Gastroesophageal sphincter (tissue), 4 donors: ENCODE measurements around the gene RPL10. TPM values are rescaled to one million over a fixed set of nuclear protein-coding genes. Genes with fewer than 3 reads are reported as not detected.
"Not testable (repeated sequence)": the region's sequence is repeated elsewhere in the genome, so short reads cannot be mapped to it uniquely, and the experiment has no call there.

Experiments used
- ATAC-seq: fragments of 150-250 bp; one replicate; pipeline ENCODE4 v1.9.1; 2016; ENCODE audit warnings: mild to moderate bottlenecking, moderate library complexity
- H3K27ac ChIP-seq, 4 donors: fragments of 200-600 bp; sonication (generic) in 3 of 4; 1 replicate in 3 of 4; 2 replicates in 1 of 4; pipeline ENCODE4 v1.5.1; 2016 to 2019
- H3K27me3 ChIP-seq: fragments of 200-600 bp; sonication (generic); one replicate; pipeline ENCODE4 v1.5.1; 2019
- H3K36me3 ChIP-seq, 2 donors: fragments of 200-600 bp; sonication (generic); one replicate each; pipeline ENCODE4 v1.5.1; 2019; ENCODE audit warnings: control low read depth in 1 of 2
- H3K4me1 ChIP-seq, 3 donors: fragments of 200-600 bp; sonication (generic); 1 replicate in 2 of 3; 2 replicates in 1 of 3; pipeline ENCODE4 v1.5.1; 2016 to 2019; ENCODE audit warnings: control low read depth in 2 of 3
- H3K4me3 ChIP-seq, 2 donors: fragments of 200-600 bp; sonication (generic); one replicate each; pipeline ENCODE4 v1.5.1; 2019; ENCODE audit warnings: mild to moderate bottlenecking in 1 of 2, moderate library complexity in 1 of 2
- H3K9me3 ChIP-seq, 3 donors: fragments of 200-600 bp; sonication (generic); one replicate each; pipeline ENCODE4 v1.5.1; 2017 to 2019; ENCODE audit warnings: control low read depth in 2 of 3
- EP300 ChIP-seq: sonication (generic); formaldehyde crosslinking; IDR thresholded peaks from one replicate; pipeline ENCODE4 v1.6.1; 2017; ENCODE audit warnings: antibody characterized with exemption, mild to moderate bottlenecking
- POLR2A ChIP-seq, 2 donors: fragments of 450-650 bp; IDR thresholded peaks; one replicate each; pipeline ENCODE4 v1.6.1; 2017; ENCODE audit warnings: antibody characterized with exemption in 2 of 2, mild to moderate bottlenecking in 2 of 2, moderate library complexity in 1 of 2
- POLR2AphosphoS5 ChIP-seq: sonication (generic); formaldehyde crosslinking; IDR thresholded peaks from one replicate; pipeline ENCODE4 v1.6.1; 2017; ENCODE audit warnings: antibody characterized with exemption
- WGBS, 2 donors: methylation state at CpG; one replicate each; pipeline ENCODE4 v1.1.5; 2018; ENCODE audit warnings: low coverage in 1 of 2; 5-methylcytosine and 5-hydroxymethylcytosine counted together
- total RNA-seq, 4 donors: library from RNA; depleted of rRNA; stranded (reverse); fragments of >200 nt; gene quantifications; one replicate each; pipeline ENCODE4 v1.1.0, GENCODE V29; 2016
- TF ChIP-seq, protein P1 (sequence below), 4 experiments: fragments of 200-600 bp in 2 of 4; fragments of 450-650 bp in 2 of 4; sonication (generic) in 1 of 4; IDR thresholded peaks; one replicate each; pipeline ENCODE4 v1.5.1; 2017 to 2019; ENCODE audit warnings: antibody characterized with exemption in 4 of 4, mild to moderate bottlenecking in 2 of 4, moderate library complexity in 2 of 4

RPL10 gene
- total RNA-seq, 4 donors from 2014 or later: 3,970 to 7,427 (median 5,392) TPM

DNA sequence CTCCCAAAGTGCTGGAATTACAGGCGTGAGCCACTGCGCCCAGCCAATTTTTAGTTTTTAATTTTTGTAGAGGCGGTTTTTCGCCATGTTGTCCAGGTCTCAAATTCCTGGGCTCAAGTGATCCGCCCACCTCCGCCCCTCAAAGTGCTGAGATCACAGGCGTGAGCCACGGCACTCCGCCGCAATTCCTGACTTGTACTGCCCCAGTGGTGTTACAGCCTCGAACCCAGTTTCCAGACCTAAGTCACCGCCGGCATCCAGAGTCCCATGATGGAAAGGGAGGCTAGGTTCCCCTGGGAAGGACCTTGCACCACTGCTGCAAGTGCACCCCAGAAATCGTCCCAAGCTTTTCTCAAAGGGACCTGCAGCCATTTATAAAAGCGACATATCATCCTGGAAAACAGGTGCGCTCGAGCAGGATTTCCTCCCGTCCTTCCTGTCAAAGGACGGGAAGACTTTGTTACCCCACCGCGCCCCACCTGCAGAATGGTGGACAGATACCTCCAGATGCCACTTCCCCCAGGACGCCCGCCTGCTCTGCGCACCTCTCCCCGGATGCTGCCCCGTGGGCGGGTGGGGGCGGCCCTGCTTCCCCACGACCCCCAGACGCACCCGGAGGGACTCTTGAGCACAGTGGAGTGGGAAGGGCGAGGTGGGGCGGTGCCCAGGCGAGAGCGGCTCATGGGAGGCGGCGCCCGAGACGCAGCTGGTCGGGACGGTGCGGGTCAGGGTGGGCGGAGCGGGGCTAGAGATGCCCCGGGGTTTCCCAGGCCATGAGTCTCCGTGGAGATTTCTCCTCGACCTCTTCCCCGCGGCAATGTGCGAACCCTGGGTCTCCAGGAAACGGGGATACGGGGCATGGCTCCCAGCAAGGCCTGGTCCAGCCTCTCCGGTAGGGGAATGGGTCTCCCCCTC lies 947 bp upstream of the RPL10 start:
- H3K27me3 ChIP-seq: no peaks in the 10 kb centered on the region
- peaks cover 0 to 25% of the 10 kb centered on the region in 2 donors for H3K36me3 ChIP-seq
- peak overlapping the region; percentile 73 to 97 for H3K4me3 ChIP-seq
- peak; percentile 78 for ATAC-seq
- H3K4me1 ChIP-seq: peaks cover 0 to 40% (median 4%) of the 10 kb centered on the region in 3 donors
- 52% methylated on average over 8 of the region's 53 CpGs; no CpG with 5 or more reads in 1 of the 2 donors for WGBS, 2 donors
- peak; percentile 38 to 55 for TF ChIP-seq POLR2A (IDR thresholded peaks at IDR 0.05)
- no peak for TF ChIP-seq EP300
- TF ChIP-seq POLR2AphosphoS5: peak; percentile 13
- H3K27ac ChIP-seq: peak overlapping the region; percentile 92 to 100 (median 96)
- no peaks in the 10 kb centered on the region for H3K9me3 ChIP-seq

DNA sequence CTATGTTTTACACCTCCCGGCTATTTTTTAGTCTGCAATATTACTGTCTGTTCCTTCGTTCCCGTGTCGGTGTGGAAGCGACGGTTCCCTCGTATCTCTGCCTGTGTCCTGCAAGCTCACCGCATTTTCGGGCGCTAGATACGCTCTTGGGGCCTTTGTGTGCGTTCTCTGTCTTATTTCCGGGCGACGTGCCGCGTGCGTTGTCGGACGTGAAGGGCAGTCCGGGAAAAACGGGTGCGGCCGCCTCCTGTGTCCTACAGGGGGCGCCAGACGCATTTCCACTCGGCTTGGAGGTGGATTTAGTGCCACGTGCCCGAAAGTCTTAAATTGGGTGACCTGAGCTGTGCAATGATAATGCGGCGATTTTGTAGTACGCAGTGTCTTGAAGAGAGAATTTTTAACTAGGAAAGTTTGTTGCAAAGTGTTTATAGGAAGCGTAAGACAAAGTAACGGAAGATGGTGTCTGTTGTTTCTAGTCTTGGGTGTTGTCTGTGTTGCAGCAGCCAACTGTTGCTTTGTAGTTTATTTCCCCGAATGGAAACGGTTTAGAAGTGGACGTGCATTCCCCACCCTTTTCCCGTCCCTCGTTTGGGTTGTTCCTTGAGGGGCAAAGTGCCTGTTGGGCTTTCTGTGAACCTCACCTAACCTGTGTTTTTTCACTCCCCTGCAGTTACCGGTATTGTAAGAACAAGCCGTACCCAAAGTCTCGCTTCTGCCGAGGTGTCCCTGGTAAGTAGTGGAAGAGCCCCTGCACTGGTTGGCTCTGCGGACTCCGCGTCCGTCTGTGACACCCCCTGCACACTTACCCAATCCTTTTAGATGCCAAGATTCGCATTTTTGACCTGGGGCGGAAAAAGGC lies 720 bp downstream of the RPL10 start:
- ATAC-seq: peak; percentile 63
- no peaks in the 10 kb centered on the region for H3K9me3 ChIP-seq
- H3K27ac ChIP-seq: peak overlapping the region; percentile 92 to 100 (median 96)
- no peaks in the 10 kb centered on the region for H3K27me3 ChIP-seq
- no peak for TF ChIP-seq POLR2A (IDR thresholded peaks at IDR 0.05)
- TF ChIP-seq, protein P1, sequence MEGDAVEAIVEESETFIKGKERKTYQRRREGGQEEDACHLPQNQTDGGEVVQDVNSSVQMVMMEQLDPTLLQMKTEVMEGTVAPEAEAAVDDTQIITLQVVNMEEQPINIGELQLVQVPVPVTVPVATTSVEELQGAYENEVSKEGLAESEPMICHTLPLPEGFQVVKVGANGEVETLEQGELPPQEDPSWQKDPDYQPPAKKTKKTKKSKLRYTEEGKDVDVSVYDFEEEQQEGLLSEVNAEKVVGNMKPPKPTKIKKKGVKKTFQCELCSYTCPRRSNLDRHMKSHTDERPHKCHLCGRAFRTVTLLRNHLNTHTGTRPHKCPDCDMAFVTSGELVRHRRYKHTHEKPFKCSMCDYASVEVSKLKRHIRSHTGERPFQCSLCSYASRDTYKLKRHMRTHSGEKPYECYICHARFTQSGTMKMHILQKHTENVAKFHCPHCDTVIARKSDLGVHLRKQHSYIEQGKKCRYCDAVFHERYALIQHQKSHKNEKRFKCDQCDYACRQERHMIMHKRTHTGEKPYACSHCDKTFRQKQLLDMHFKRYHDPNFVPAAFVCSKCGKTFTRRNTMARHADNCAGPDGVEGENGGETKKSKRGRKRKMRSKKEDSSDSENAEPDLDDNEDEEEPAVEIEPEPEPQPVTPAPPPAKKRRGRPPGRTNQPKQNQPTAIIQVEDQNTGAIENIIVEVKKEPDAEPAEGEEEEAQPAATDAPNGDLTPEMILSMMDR (IDR thresholded peaks at IDR 0.05): peak; percentile 63 to 85 (median 82)
- TF ChIP-seq POLR2AphosphoS5: no peak
- peak overlapping the region; percentile 73 to 97 for H3K4me3 ChIP-seq
- WGBS, 2 donors: 56% methylated on average over 21 of the region's 49 CpGs; no CpG with 5 or more reads in 1 of the 2 donors
- H3K36me3 ChIP-seq: peaks cover 0 to 36% of the 10 kb centered on the region in 2 donors
- H3K4me1 ChIP-seq: peaks cover 0 to 40% (median 4%) of the 10 kb centered on the region in 3 donors

DNA sequence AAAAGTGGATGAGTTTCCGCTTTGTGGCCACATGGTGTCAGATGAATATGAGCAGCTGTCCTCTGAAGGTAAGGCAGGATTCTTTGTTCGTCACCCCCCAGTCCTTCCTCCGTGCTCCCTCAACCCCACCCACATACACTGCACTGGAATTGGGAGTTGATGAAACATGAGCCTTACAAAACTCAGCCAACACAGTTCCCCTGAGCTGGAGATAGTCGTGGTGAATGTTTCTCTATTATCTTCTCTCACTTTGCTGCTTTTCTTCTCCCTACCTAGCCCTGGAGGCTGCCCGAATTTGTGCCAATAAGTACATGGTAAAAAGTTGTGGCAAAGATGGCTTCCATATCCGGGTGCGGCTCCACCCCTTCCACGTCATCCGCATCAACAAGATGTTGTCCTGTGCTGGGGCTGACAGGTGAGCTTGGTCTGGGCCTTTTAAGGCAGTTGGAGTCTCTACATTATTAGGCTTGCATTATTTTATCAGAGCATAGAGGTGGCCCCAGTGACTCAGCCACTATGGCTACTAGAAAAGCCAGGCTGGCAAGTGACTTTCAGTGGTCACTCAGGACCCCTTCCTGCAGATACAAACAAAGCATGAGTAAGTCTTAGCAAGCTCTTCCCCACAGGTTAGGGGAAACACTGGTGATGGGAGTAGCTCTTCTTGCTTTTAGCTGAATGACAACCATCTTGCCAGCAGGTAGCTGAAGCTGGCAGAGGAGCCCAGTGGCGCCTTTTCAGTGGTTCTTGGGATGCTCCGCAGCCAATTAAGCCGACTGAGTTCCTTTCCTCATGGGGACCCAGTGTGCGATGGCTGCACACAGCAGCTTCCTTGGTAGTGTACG lies 1.6 kb downstream of the RPL10 start:
- H3K4me3 ChIP-seq: peak overlapping the region; percentile 73 to 97
- 0 to 48% methylated on average over 3 to 6 of the region's 14 CpGs for WGBS, 2 donors

DNA sequence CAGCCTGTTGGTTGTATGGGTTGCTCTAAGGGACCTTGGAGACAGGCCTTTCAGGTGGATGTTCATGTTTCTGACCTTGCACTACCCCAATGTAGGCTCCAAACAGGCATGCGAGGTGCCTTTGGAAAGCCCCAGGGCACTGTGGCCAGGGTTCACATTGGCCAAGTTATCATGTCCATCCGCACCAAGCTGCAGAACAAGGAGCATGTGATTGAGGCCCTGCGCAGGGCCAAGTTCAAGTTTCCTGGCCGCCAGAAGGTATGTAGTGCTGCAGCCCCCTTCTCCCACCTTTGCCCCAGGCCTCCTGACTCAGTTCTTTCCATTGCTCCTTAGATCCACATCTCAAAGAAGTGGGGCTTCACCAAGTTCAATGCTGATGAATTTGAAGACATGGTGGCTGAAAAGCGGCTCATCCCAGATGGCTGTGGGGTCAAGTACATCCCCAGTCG lies 2.2 kb downstream of the RPL10 start:
- 86% methylated on average over 1 of the region's 6 CpGs; no CpG with 5 or more reads in 1 of the 2 donors for WGBS, 2 donors
- peaks cover 0 to 36% of the 10 kb centered on the region in 2 donors for H3K36me3 ChIP-seq
- H3K4me1 ChIP-seq: peaks cover 0 to 40% (median 4%) of the 10 kb centered on the region in 3 donors
- peak overlapping the region in 3 of 4 donors; percentile 92 to 96 (median 96) for H3K27ac ChIP-seq
- H3K4me3 ChIP-seq: peak overlapping the region in 1 of 2 donors; percentile 73
- ATAC-seq, H3K9me3 ChIP-seq, H3K27me3 ChIP-seq: not testable (repeated sequence)

More for the DNA sequence above, 1.6 kb downstream of the RPL10 start:
- Histone ChIP-seq H3K27me3 (no peaks in the 10 kb centered on the region), H3K36me3 (peaks cover 0 to 36% of the 10 kb centered on the region in 2 donors), H3K27ac (peak overlapping the region; percentile 92 to 100 (median 96)), H3K9me3 (no peaks in the 10 kb centered on the region), H3K4me1 (peaks cover 0 to 40% (median 4%) of the 10 kb centered on the region in 3 donors)
- TF ChIP-seq EP300 (no peak), POLR2A (IDR thresholded peaks at IDR 0.05) (no peak), POLR2AphosphoS5 (no peak)
- TF ChIP-seq, protein P1 (IDR thresholded peaks at IDR 0.05): no peak
- no peak for ATAC-seq

DNA sequence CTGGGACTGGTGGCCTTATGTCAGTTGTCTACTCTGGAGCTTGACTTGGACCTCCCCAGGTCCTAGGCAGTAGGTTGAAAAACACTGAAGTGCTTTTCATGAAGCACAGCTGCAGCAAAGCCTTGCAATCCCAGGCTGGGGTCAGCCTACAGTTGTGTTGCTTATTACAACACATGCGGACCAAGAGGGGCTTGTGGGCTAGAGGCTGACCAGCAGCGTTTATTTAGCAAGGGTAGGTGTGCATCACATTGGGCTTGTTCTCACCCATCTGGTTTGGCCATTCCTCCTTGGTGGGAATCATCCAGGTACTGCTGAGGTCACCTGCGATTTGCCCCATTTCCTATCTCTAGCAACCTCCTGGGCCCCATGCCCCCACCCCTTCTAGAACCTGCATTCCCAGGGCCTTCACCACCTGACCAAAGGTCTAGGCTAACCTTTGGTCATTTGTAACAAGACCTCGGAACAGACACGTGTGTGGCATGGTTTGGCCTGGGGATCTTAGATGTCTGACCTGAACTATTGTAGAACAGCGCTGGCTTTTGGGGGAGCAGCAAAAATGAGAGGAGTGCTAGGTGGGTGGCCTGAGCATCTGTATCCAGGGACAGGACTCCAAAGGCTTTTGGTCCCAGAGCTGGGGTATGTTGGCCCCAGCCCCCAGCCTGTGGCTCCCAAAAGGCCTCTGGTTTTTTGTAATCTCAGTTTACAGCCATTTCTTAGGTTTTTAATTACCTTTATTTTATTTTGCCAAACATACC lies 3.0 kb downstream of the RPL10 start:
- TF ChIP-seq, protein P1 (IDR thresholded peaks at IDR 0.05): no peak
- TF ChIP-seq POLR2A (IDR thresholded peaks at IDR 0.05) (peak in 1 of 2 donors; percentile 35), POLR2AphosphoS5 (peak; percentile 21), EP300 (no peak)
- Histone ChIP-seq H3K4me3 (no peak overlapping the region), H3K27ac (peak overlapping the region in 1 of 4 donors; percentile 10), H3K9me3 (no peaks in the 10 kb centered on the region), H3K4me1 (peaks cover 0 to 40% (median 4%) of the 10 kb centered on the region in 3 donors), H3K27me3 (no peaks in the 10 kb centered on the region), H3K36me3 (peaks cover 0 to 36% of the 10 kb centered on the region in 2 donors)
- no peak for ATAC-seq
- whole genome bisulfite sequencing, 2 donors: 80% methylated on average over 1 of the region's 6 CpGs; no CpG with 5 or more reads in 1 of the 2 donors
